ENCODE measurements around the gene IPO13. TPM values are rescaled to one million over a fixed set of nuclear protein-coding genes. Genes with fewer than 3 reads are reported as not detected.

IPO13 gene
- total RNA-seq, 2 experiments from 2014 or later: 6.3 to 7.4 TPM

DNA sequence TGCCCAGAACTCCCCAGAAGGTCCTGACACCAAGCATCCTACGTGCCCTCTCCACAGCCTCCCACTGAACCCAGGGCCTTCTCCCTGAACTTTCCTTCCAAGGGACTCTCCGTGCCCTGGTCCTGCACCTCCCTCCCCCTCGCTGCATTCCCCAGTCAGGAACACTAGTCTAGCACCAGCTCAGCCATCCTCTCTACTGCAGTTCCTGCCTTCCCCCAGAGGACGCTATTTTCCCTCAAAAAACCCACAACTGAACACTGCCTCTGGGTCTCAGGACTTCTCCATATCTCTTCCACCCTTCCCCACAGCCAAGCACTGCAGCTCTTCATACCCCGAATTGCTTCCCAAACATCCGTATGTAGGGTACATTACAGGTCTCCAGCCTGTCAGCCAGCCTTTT lies 25.7 kb upstream of the IPO13 start:
- Histone ChIP-seq H3K4me1 (ENCODE audit: insufficient read depth, low read length) (no peaks in the 10 kb centered on the region), H3K27me3 (ENCODE audit: control insufficient read depth in 1 of 2, insufficient read depth in 2 of 2, low read length in 2 of 2) (no peaks in the 10 kb centered on the region), H3K36me3 (ENCODE audit: insufficient read depth, low read length) (peaks cover 4% of the 10 kb centered on the region), H3K9me3 (ENCODE audit: control insufficient read depth in 1 of 2, insufficient read depth in 1 of 2, low read length in 2 of 2) (no peaks in the 10 kb centered on the region), H3K27ac (ENCODE audit: low read depth in 1 of 2, low read length in 2 of 2) (no peak overlapping the region), H3K4me3 (ENCODE audit: low read length) (no peak overlapping the region)
- ChIA-PET POLR2A (no interaction called here), CTCF (no interaction called here)
- ATAC-seq (ENCODE audit: poor library complexity): no peak
- Mint-ChIP-seq H3K4me3 (no peak overlapping the region), H3K9me3 (no peaks in the 10 kb centered on the region), H3K27me3 (no peaks in the 10 kb centered on the region), H3K4me1 (ENCODE audit: low read depth) (no peaks in the 10 kb centered on the region), H3K27ac (no peak overlapping the region), H3K36me3 (ENCODE audit: low read depth) (peaks cover 17% of the 10 kb centered on the region)
- DNase-seq: no peak
- intact Hi-C loops (cut with DNase I, micrococcal nuclease): no loop called here
- TF ChIP-seq, protein P1, sequence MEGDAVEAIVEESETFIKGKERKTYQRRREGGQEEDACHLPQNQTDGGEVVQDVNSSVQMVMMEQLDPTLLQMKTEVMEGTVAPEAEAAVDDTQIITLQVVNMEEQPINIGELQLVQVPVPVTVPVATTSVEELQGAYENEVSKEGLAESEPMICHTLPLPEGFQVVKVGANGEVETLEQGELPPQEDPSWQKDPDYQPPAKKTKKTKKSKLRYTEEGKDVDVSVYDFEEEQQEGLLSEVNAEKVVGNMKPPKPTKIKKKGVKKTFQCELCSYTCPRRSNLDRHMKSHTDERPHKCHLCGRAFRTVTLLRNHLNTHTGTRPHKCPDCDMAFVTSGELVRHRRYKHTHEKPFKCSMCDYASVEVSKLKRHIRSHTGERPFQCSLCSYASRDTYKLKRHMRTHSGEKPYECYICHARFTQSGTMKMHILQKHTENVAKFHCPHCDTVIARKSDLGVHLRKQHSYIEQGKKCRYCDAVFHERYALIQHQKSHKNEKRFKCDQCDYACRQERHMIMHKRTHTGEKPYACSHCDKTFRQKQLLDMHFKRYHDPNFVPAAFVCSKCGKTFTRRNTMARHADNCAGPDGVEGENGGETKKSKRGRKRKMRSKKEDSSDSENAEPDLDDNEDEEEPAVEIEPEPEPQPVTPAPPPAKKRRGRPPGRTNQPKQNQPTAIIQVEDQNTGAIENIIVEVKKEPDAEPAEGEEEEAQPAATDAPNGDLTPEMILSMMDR (IDR thresholded peaks at IDR 0.05): no peak

DNA sequence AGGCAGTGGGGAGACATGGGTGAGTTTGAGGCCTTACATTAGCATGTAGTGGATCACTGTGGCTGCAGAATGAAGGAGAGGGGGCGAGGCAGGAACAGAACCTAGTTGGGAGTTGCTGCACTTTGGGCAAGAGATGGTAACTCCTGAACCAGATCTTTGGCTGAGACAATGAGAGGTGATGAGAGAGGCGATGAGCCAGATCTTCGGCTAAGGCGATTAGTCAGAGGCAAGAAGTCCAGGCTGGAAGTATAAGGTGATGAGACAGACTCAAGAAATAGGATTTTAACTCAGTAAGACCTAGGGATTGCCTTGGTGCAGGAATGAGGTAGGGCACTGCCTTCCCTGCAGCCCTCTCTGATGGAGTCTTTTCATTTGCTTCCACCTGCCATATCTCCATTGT lies 22.2 kb upstream of the IPO13 start:
- POLR2A ChIA-PET: no interaction called here
- no peaks in the 10 kb centered on the region for H3K4me1 Mint-ChIP-seq (ENCODE audit: low read depth)

DNA sequence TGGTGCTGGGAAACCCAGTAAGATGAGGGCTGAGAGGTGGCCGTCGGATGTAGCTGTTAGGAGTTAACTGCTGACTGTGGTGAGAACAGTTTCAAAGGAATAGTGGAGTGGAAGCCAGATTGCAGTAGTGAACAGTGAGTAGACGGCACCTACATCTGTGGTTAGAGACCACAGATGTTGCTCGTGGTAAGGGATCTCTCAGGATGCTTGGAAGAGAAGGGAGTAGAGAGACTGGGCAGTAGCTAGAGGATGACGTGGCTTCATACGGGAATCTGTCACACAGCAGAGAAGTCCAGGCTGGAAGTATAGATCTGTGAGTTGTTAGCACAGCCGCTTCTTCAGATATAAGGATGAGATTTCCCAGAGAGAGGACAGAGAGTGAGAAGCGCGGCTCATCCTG lies 20.9 kb upstream of the IPO13 start:
- Histone ChIP-seq H3K4me3 (ENCODE audit: low read length) (no peak overlapping the region), H3K27ac (ENCODE audit: low read depth in 1 of 2, low read length in 2 of 2) (no peak overlapping the region), H3K27me3 (ENCODE audit: control insufficient read depth in 1 of 2, insufficient read depth in 2 of 2, low read length in 2 of 2) (no peaks in the 10 kb centered on the region), H3K4me1 (ENCODE audit: insufficient read depth, low read length) (no peaks in the 10 kb centered on the region), H3K36me3 (ENCODE audit: insufficient read depth, low read length) (peaks cover 4% of the 10 kb centered on the region), H3K9me3 (ENCODE audit: control insufficient read depth in 1 of 2, insufficient read depth in 1 of 2, low read length in 2 of 2) (no peaks in the 10 kb centered on the region)
- no peaks in the 10 kb centered on the region for H3K4me1 Mint-ChIP-seq (ENCODE audit: low read depth)
- ChIA-PET POLR2A (no interaction called here), CTCF (interaction anchor here (1.7 kb wide), 1 partner anchor 9 kb away, joined by 5 read pairs; no protein-coding TSS in a partner anchor)
- ATAC-seq (ENCODE audit: poor library complexity): no peak
- intact Hi-C loops (cut with DNase I, micrococcal nuclease): no loop called here
- no peak for DNase-seq
- H3K9me3 Mint-ChIP-seq: no peaks in the 10 kb centered on the region
- H3K27ac Mint-ChIP-seq: no peak overlapping the region
- H3K27me3 Mint-ChIP-seq: no peaks in the 10 kb centered on the region
- H3K4me3 Mint-ChIP-seq: no peak overlapping the region
- TF ChIP-seq, protein P1 (IDR thresholded peaks at IDR 0.05): no peak
- peaks cover 14% of the 10 kb centered on the region for H3K36me3 Mint-ChIP-seq (ENCODE audit: low read depth)

More for the DNA sequence above, 22.2 kb upstream of the IPO13 start:
- Mint-ChIP-seq H3K36me3 (ENCODE audit: low read depth) (peaks cover 15% of the 10 kb centered on the region), H3K27me3 (no peaks in the 10 kb centered on the region), H3K9me3 (no peaks in the 10 kb centered on the region), H3K27ac (no peak overlapping the region), H3K4me3 (no peak overlapping the region)
- Histone ChIP-seq H3K4me3 (ENCODE audit: low read length) (no peak overlapping the region), H3K27ac (ENCODE audit: low read depth in 1 of 2, low read length in 2 of 2) (no peak overlapping the region), H3K4me1 (ENCODE audit: insufficient read depth, low read length) (no peaks in the 10 kb centered on the region), H3K9me3 (ENCODE audit: control insufficient read depth in 1 of 2, insufficient read depth in 1 of 2, low read length in 2 of 2) (no peaks in the 10 kb centered on the region), H3K36me3 (ENCODE audit: insufficient read depth, low read length) (peaks cover 4% of the 10 kb centered on the region), H3K27me3 (ENCODE audit: control insufficient read depth in 1 of 2, insufficient read depth in 2 of 2, low read length in 2 of 2) (no peaks in the 10 kb centered on the region)
- ATAC-seq (ENCODE audit: poor library complexity) (no peak), DNase-seq (no peak)
- intact Hi-C loops (cut with DNase I, micrococcal nuclease): no loop called here
- TF ChIP-seq, protein P1 (IDR thresholded peaks at IDR 0.05): no peak
- CTCF ChIA-PET: interaction anchor here (1.7 kb wide), 1 partner anchor 10 kb away, joined by 5 read pairs; no protein-coding TSS in a partner anchor

Measured in CD4-positive, alpha-beta T cell (primary cell).